Gastrocnemius medialis (tissue), 4 donors: ENCODE results near the gene AFG3L2.

ENCODE experiments used
- CTCF ChIP-seq, 5 experiments: fragments of 450-650 bp in 3 of 5; fragments of 200-600 bp in 2 of 5; sonication (generic) in 2 of 5; IDR thresholded peaks in 4 of 5; conservative IDR thresholded peaks in 1 of 5; 1 replicate in 4 of 5; 2 replicates in 1 of 5; pipeline ENCODE4 v1.5.1; 2016 to 2019; ENCODE audit warnings: antibody characterized with exemption in 5 of 5, mild to moderate bottlenecking in 3 of 5, moderate library complexity in 3 of 5
- POLR2A ChIP-seq, 2 donors: fragments of 450-650 bp; IDR thresholded peaks; one replicate each; pipeline ENCODE4 v1.6.1; 2017; ENCODE audit warnings: antibody characterized with exemption in 2 of 2, mild to moderate bottlenecking in 2 of 2, moderate library complexity in 2 of 2

DNA sequence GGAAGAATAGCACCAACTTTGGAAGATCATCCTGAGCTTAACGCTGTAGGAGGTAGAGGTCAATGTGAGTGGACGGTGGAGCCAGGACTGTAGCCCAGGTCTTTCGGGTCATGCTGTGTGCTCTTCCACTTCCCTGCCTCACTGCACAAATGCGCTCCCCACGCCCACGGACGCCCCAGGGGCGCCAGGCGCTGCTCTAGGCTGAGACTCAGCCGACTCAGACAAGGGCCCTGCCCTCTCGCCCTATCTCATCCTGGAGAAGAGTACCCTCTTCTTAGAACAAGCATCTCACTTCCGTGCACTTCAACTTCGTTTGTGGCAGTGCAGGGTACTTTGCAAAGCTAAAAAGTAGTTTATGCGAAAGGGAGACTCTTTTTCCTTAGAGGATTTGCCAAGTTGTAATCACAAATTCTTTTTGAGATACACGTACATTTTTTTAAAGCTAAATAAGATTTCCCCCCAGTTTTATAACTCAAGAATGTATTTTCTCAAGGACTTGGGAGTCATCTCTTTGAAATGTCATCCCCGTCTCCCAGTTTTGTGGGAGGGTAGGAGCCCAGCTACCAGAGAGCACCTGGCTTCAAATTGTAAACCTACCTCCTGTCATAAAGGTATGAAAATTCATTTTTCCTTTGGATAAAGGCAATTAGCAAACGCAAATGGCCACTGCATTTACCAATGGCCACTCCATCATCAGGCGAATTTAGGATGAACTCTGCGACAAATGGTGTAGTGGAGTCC lies 29.5 kb upstream of the AFG3L2 start:
- TF ChIP-seq POLR2A (IDR thresholded peaks at IDR 0.05): no peak
- TF ChIP-seq CTCF (IDR thresholded peaks at IDR 0.05 in 4 of 5, conservative IDR thresholded peaks at IDR 0.05 in 1 of 5): no peak
